Measurements from ENCODE around the gene NECAB3.

NECAB3 gene

GRCh38 chr20:33668466-33669155 lies 5.6 kb downstream of the NECAB3 start:
- H3K4me3 ChIP-seq (ENCODE audit: control insufficient read depth, low read depth, low read length), result no peak overlapping the region
- no peak for DNase-seq (ENCODE audit: low read depth)
- TF ChIP-seq, protein P1, sequence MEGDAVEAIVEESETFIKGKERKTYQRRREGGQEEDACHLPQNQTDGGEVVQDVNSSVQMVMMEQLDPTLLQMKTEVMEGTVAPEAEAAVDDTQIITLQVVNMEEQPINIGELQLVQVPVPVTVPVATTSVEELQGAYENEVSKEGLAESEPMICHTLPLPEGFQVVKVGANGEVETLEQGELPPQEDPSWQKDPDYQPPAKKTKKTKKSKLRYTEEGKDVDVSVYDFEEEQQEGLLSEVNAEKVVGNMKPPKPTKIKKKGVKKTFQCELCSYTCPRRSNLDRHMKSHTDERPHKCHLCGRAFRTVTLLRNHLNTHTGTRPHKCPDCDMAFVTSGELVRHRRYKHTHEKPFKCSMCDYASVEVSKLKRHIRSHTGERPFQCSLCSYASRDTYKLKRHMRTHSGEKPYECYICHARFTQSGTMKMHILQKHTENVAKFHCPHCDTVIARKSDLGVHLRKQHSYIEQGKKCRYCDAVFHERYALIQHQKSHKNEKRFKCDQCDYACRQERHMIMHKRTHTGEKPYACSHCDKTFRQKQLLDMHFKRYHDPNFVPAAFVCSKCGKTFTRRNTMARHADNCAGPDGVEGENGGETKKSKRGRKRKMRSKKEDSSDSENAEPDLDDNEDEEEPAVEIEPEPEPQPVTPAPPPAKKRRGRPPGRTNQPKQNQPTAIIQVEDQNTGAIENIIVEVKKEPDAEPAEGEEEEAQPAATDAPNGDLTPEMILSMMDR (IDR thresholded peaks at IDR 0.05; ENCODE audit: control insufficient read depth, insufficient read depth, low read depth, low read length, missing control alignments), result no peak

DNA sequence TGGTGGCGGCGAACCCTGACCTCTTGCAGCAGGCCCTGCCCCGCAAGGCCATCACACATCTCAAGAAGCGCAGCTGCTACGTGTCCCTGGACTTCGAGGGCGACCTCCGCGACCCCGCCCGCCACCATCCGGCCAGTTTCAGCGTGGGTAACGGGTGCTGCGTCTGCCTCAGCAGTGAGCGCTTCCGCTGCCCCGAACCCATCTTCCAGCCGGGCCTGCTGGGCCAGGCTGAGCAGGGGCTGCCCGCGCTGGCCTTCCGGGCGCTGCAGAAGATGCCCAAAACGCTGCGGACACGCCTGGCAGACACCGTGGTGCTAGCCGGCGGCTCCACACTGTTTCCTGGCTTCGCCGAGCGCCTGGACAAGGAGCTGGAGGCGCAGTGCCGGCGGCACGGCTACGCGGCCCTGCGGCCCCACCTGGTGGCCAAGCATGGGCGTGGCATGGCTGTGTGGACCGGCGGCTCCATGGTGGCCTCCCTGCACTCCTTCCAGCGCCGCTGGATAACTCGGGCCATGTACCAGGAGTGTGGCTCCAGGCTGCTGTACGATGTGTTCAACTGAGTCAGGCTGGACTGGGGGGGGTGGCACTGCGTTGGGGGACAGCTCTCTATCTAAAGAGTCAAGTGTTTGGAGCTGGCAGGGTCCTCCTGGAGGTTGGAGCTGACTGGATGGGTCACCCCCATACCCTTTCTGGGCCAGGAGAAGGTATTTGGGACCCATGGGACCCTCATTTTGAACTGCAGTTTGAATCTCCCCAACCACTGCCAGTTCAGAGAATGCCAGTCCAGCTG lies 6.4 kb downstream of the NECAB3 start:
- peak overlapping the region; percentile 43 for H3K4me3 ChIP-seq (ENCODE audit: control insufficient read depth, low read depth, low read length)

GRCh38 chr20:33667245-33667675 lies 7.0 kb downstream of the NECAB3 start:
- no peak for DNase-seq (ENCODE audit: low read depth)
- H3K4me3 ChIP-seq (ENCODE audit: control insufficient read depth, low read depth, low read length), result peak overlapping the region; percentile 43

More for the DNA sequence above, 6.4 kb downstream of the NECAB3 start:
- TF ChIP-seq, protein P1 (IDR thresholded peaks at IDR 0.05; ENCODE audit: control insufficient read depth, insufficient read depth, low read depth, low read length, missing control alignments), result peak; percentile 87
- no peak for DNase-seq (ENCODE audit: low read depth)

GRCh38 chr20:33666293-33667244 lies 7.7 kb downstream of the NECAB3 start, which contains the start of gene ACTL10:
Gene ACTL10, plus strand, starts transcription at chr20:33666943. Its CDS starts 555 bp downstream, at chr20:33667498.
- H3K4me3 ChIP-seq (ENCODE audit: control insufficient read depth, low read depth, low read length), result peak within 1 kb of the TSS; percentile 43
- peak; percentile 91 for DNase-seq (ENCODE audit: low read depth)
- TF ChIP-seq, protein P1 (IDR thresholded peaks at IDR 0.05; ENCODE audit: control insufficient read depth, insufficient read depth, low read depth, low read length, missing control alignments), result peak; percentile 51

More at GRCh38 chr20:33667245-33667675, 7.0 kb downstream of the NECAB3 start:
- TF ChIP-seq, protein P1 (IDR thresholded peaks at IDR 0.05; ENCODE audit: control insufficient read depth, insufficient read depth, low read depth, low read length, missing control alignments), result no peak

- TF ChIP-seq, protein P1 (IDR thresholded peaks at IDR 0.05; ENCODE audit: control insufficient read depth, insufficient read depth, low read depth, low read length, missing control alignments), result no peak
- H3K4me3 ChIP-seq (ENCODE audit: control insufficient read depth, low read depth, low read length), result no peak overlapping the region
- DNase-seq (ENCODE audit: low read depth), result no peak
Observed at GRCh38 chr20:33664762-33665144, 9.5 kb downstream of the NECAB3 start.
